Epithelial cell of proximal tubule (primary cell): ENCODE data around the gene RGS9BP. TPM values are rescaled to one million over a fixed set of nuclear protein-coding genes. Genes with fewer than 3 reads are reported as not detected.

Experiments
- DNase-seq: peaks from one replicate; pipeline ENCODE4 v3.0.0-alpha.2; 2011; ENCODE audit warnings: low read depth
- H3K4me3 ChIP-seq: 2 replicates; pipeline ENCODE4 v1.5.1; 2011; ENCODE audit warnings: low read depth, mild to moderate bottlenecking, low read length
- CTCF ChIP-seq: conservative IDR thresholded peaks from 2 replicates; pipeline ENCODE4 v1.5.1; 2012; ENCODE audit warnings: low read depth, mild to moderate bottlenecking, low read length
- total RNA-seq: library from RNA; depleted of rRNA; stranded (reverse); fragments of >200 nt; gene quantifications from 2 replicates; pipeline ENCODE4 v1.2.3, GENCODE V29; 2015

The RGS9BP gene
- 0.12 TPM in 1 of 2 replicates, not detected in the other for total RNA-seq

GRCh38 chr19:32675720-32676185 is at the start of gene RGS9BP:
TSS of gene RGS9BP (plus strand) at chr19:32675848. CDS start at chr19:32676264, 416 bp downstream.
- no peak for TF ChIP-seq CTCF
- DNase-seq, result no peak
- peak within 1 kb of the TSS; percentile 75 for H3K4me3 ChIP-seq

GRCh38 chr19:32626969-32627368 is 48.7 kb upstream of the RGS9BP start:
- no peak overlapping the region for H3K4me3 ChIP-seq
- no peak for DNase-seq
- TF ChIP-seq CTCF, result no peak

- no peak for DNase-seq
- no peak overlapping the region for H3K4me3 ChIP-seq
- TF ChIP-seq CTCF, result no peak
Observed at GRCh38 chr19:32627714-32628270, 47.9 kb upstream of the RGS9BP start.

GRCh38 chr19:32630338-32630737 is 45.3 kb upstream of the RGS9BP start:
- DNase-seq, result no peak
- no peak for TF ChIP-seq CTCF
- no peak overlapping the region for H3K4me3 ChIP-seq

GRCh38 chr19:32631381-32631780 is 44.3 kb upstream of the RGS9BP start:
- no peak overlapping the region for H3K4me3 ChIP-seq
- no peak for DNase-seq
- no peak for TF ChIP-seq CTCF

GRCh38 chr19:32637480-32637879 is 38.2 kb upstream of the RGS9BP start:
- no peak overlapping the region for H3K4me3 ChIP-seq
- DNase-seq, result no peak
- TF ChIP-seq CTCF, result no peak

- DNase-seq, result no peak
- no peak overlapping the region for H3K4me3 ChIP-seq
- TF ChIP-seq CTCF, result no peak
Observed at GRCh38 chr19:32638625-32639024, 37.0 kb upstream of the RGS9BP start.
